HG02938 (cell line): ENCODE data around the gene CILP2.

Experiments used
- ATAC-seq: cut with Tn5 transposase; IDR thresholded peaks from one replicate; pipeline ENCODE4 v1.9.1; 2021; ENCODE audit warnings: mild to moderate bottlenecking, moderate library complexity; ENCODE audit not compliant: unreplicated experiment

Gene CILP2

GRCh38 chr19:19562665-19563347 lies 24.7 kb downstream of the CILP2 start:
- no peak for ATAC-seq

- ATAC-seq = no peak
These were observed 25.3 kb downstream of the CILP2 start for GRCh38 chr19:19563348-19563848.

- no peak for ATAC-seq
These were observed 28.2 kb downstream of the CILP2 start for GRCh38 chr19:19566306-19566705.

- no peak for ATAC-seq
These were observed 29.3 kb downstream of the CILP2 start for GRCh38 chr19:19567391-19567790.

- ATAC-seq = no peak
These were observed 31.0 kb downstream of the CILP2 start for GRCh38 chr19:19568802-19569756.

GRCh38 chr19:19570571-19570970 lies 32.5 kb downstream of the CILP2 start:
- no peak for ATAC-seq

GRCh38 chr19:19571071-19571786 lies 33.2 kb downstream of the CILP2 start:
- no peak for ATAC-seq

- no peak for ATAC-seq
These were observed 37.3 kb downstream of the CILP2 start for GRCh38 chr19:19575411-19575810.

GRCh38 chr19:19578252-19578651 lies 40.2 kb downstream of the CILP2 start:
- ATAC-seq = no peak

GRCh38 chr19:19579533-19580361 lies 41.7 kb downstream of the CILP2 start:
- ATAC-seq = no peak

GRCh38 chr19:19580418-19580817 lies 42.4 kb downstream of the CILP2 start:
- no peak for ATAC-seq

- no peak for ATAC-seq
These were observed 43.3 kb downstream of the CILP2 start for GRCh38 chr19:19581391-19581790.

GRCh38 chr19:19582471-19582870 lies 44.4 kb downstream of the CILP2 start:
- ATAC-seq = no peak

GRCh38 chr19:19584356-19584755 lies 46.3 kb downstream of the CILP2 start:
- ATAC-seq = no peak

GRCh38 chr19:19587771-19588170 lies 49.7 kb downstream of the CILP2 start:
- no peak for ATAC-seq

- no peak for ATAC-seq
These were observed 50.5 kb downstream of the CILP2 start for GRCh38 chr19:19588546-19588945.

GRCh38 chr19:19591133-19591825 lies 53.2 kb downstream of the CILP2 start:
- peak; percentile 49 for ATAC-seq

GRCh38 chr19:19592690-19593089 lies 54.6 kb downstream of the CILP2 start:
- no peak for ATAC-seq

GRCh38 chr19:19594381-19594780 lies 56.3 kb downstream of the CILP2 start:
- ATAC-seq = no peak
